Upper lobe of left lung (tissue), 4 donors: Measurements from ENCODE around the gene FBXO11.

Experiments used
- CTCF ChIP-seq, 6 experiments: fragments of 450-650 bp in 4 of 6; fragments of 200-600 bp in 2 of 6; sonication (generic) in 2 of 6; IDR thresholded peaks; one replicate each; pipeline ENCODE4 v1.5.1; 2016 to 2019; ENCODE audit warnings: antibody characterized with exemption in 6 of 6
- POLR2A ChIP-seq, 4 donors: fragments of 450-650 bp; IDR thresholded peaks; one replicate each; pipeline ENCODE4 v1.5.1; 2016 to 2017; ENCODE audit warnings: antibody characterized with exemption in 4 of 4, mild to moderate bottlenecking in 2 of 4
- POLR2AphosphoS5 ChIP-seq, 2 donors: sonication (generic); formaldehyde crosslinking; IDR thresholded peaks; one replicate each; pipeline ENCODE4 v1.5.1; 2017; ENCODE audit warnings: antibody characterized with exemption in 2 of 2

- no peak for TF ChIP-seq CTCF (IDR thresholded peaks at IDR 0.05)
- TF ChIP-seq POLR2AphosphoS5 (IDR thresholded peaks at IDR 0.05): no peak
- TF ChIP-seq POLR2A (IDR thresholded peaks at IDR 0.05): no peak
These were observed 127.4 kb downstream of the FBXO11 start for GRCh38 chr2:47778698-47779425.
